ENCODE results near the gene HERC6. TPM values are rescaled to one million over a fixed set of nuclear protein-coding genes. Genes with fewer than 3 reads are reported as not detected.

The HERC6 gene
- total and polyA plus RNA-seq, 2 of the 8 experiments (the other 6 are each of a cell fraction or from before 2014, with no cell fraction given), result 3.7 to 3.8 TPM

GRCh38 chr4:88481537-88481936, 102.9 kb downstream of the HERC6 start:
- Histone ChIP-seq H2AK5ac (ENCODE audit: low read depth, low read length) (no peak overlapping the region), H3K79me1 (ENCODE audit: low read depth, low read length) (no peaks in the 10 kb centered on the region), H2BK120ac (replicated peaks; ENCODE audit: low read depth, low read length) (no peak overlapping the region), H3K14ac (ENCODE audit: insufficient read length) (no peak overlapping the region), H3K36me3 (ENCODE audit: control insufficient read depth in 2 of 4, insufficient read depth in 4 of 4, low read length in 3 of 4) (no peaks in the 10 kb centered on the region; a peak in 1 of 8 replicates), H3K4ac (replicated peaks; ENCODE audit: insufficient read length, low read depth, low read length) (no peak overlapping the region), H3K9ac (replicated peaks in 1 of 4; ENCODE audit: extremely low read depth in 1 of 4, low read depth in 3 of 4, low read length in 3 of 4) (no peak overlapping the region), H3K27me3 (replicated peaks in 1 of 4; ENCODE audit: control insufficient read depth in 3 of 4, extremely low read depth in 1 of 4, insufficient read depth in 3 of 4, low read length in 3 of 4) (no peaks in the 10 kb centered on the region), H4K5ac (ENCODE audit: insufficient read length, low read depth, low read length) (no peak overlapping the region), H3K4me1 (replicated peaks in 1 of 4; ENCODE audit: control insufficient read depth in 3 of 4, insufficient read depth in 4 of 4, low read length in 3 of 4) (no peaks in the 10 kb centered on the region), H3K79me2 (ENCODE audit: control insufficient read depth in 1 of 2, insufficient read depth in 2 of 2, low read length in 2 of 2) (no peaks in the 10 kb centered on the region), H3K4me2 (ENCODE audit: insufficient read depth in 1 of 2, low read depth in 2 of 2, low read length in 2 of 2) (no peak overlapping the region), H2AFZ (ENCODE audit: low read length) (no peak overlapping the region), H4K8ac (ENCODE audit: extremely low read depth, insufficient read depth, low read length) (no peak overlapping the region), H3K18ac (ENCODE audit: extremely low read depth, low read length) (no peak overlapping the region), H3K4me3 (ENCODE audit: extremely low read depth in 1 of 4, insufficient read depth in 2 of 4, low read depth in 3 of 4, low read length in 4 of 4) (no peak overlapping the region), H3K56ac (replicated peaks; ENCODE audit: insufficient read length, low read depth, low read length) (no peak overlapping the region), H3K23me2 (ENCODE audit: low read depth, low read length) (no peaks in the 10 kb centered on the region), H2BK15ac (ENCODE audit: low read length) (no peak overlapping the region), H4K91ac (replicated peaks; ENCODE audit: insufficient read length, low read length) (no peak overlapping the region), H3K23ac (ENCODE audit: insufficient read length) (no peak overlapping the region), H2BK5ac (ENCODE audit: low read depth, low read length) (no peak overlapping the region), H3K27ac (ENCODE audit: low read depth, low read length) (no peak overlapping the region), H2BK12ac (ENCODE audit: low read depth, low read length) (no peak overlapping the region), H2BK20ac (ENCODE audit: low read length) (no peak overlapping the region), H3K9me3 (ENCODE audit: insufficient read depth in 2 of 2, low read depth in 1 of 2, low read length in 1 of 2) (no peaks in the 10 kb centered on the region), H4K20me1 (replicated peaks in 1 of 2; ENCODE audit: control insufficient read depth in 1 of 2, insufficient read depth in 2 of 2, low read length in 2 of 2) (no peaks in the 10 kb centered on the region)
- ChIA-PET POLR2A (ENCODE audit: partially characterized antibody) (no interaction called here), CTCF (ENCODE audit: partially characterized antibody) (interaction anchor here (0.8 kb wide), 1 partner anchor 33 kb away, joined by 3 read pairs; no protein-coding TSS in a partner anchor)
- TF ChIP-seq SP2 (IDR thresholded peaks at IDR 0.05; ENCODE audit: low read length) (no peak), MAFK (IDR thresholded peaks at IDR 0.05; ENCODE audit: low read depth, low read length) (no peak), TEAD4 (IDR thresholded peaks at IDR 0.05; ENCODE audit: low read depth, low read length) (no peak), KDM5A (IDR thresholded peaks at IDR 0.05; ENCODE audit: low read length) (no peak), BCL11A (IDR thresholded peaks at IDR 0.05; ENCODE audit: low read depth in 2 of 2, low read length in 2 of 2) (no peak), KDM1A (IDR thresholded peaks at IDR 0.05; ENCODE audit: borderline replicate concordance, low read length) (no peak), TAF1 (IDR thresholded peaks at IDR 0.05; ENCODE audit: low read depth, low read length) (no peak)
- FAIRE-seq (no peak), DNase-seq (ENCODE audit: low read depth in 1 of 2, low spot score in 2 of 2) (no peak)
- 90% methylated on average over 1 of the region's 1 CpG; no CpG with 5 or more reads in 1 of the 2 experiments for WGBS, 2 experiments (ENCODE audit: extremely low coverage in 1 of 2, insufficient coverage in 1 of 2, insufficient read length in 1 of 2, insufficient replicate concordance in 2 of 2, low coverage in 1 of 2, low lambda C conversion rate in 2 of 2, missing lambda C conversion rate in 1 of 2)

Data from H1 (cell line).